T-helper 22 cell (primary cell): ENCODE measurements around the gene GJD2.

Source experiments
- DNase-seq: peaks from one replicate; pipeline ENCODE4 v3.0.0-alpha.2; 2020; ENCODE audit warnings: low read depth

The GJD2 gene

GRCh38 chr15:34773013-34773412 is 18.2 kb upstream of the GJD2 start:
- DNase-seq, result no peak

- no peak for DNase-seq
Measured at GRCh38 chr15:34772312-34772711, 17.5 kb upstream of the GJD2 start.

- no peak for DNase-seq
Measured at GRCh38 chr15:34769711-34770110, 14.9 kb upstream of the GJD2 start.

- DNase-seq, result no peak
Measured at GRCh38 chr15:34768530-34768929, 13.7 kb upstream of the GJD2 start.

- no peak for DNase-seq
Measured at GRCh38 chr15:34765741-34766140, 10.9 kb upstream of the GJD2 start.

- no peak for DNase-seq
Measured at GRCh38 chr15:34760909-34761308, 6.1 kb upstream of the GJD2 start.

GRCh38 chr15:34759992-34760391 is 5.2 kb upstream of the GJD2 start:
- DNase-seq, result no peak

- DNase-seq, result no peak
Measured at GRCh38 chr15:34759347-34759746, 4.5 kb upstream of the GJD2 start.

- DNase-seq, result no peak
Measured at GRCh38 chr15:34757262-34757661, 2.5 kb upstream of the GJD2 start.

- DNase-seq, result no peak
Measured at GRCh38 chr15:34755419-34755773, 598 bp upstream of the GJD2 start.

GRCh38 chr15:34754171-34754601 is 612 bp downstream of the GJD2 start:
- no peak for DNase-seq

GRCh38 chr15:34753236-34753894 is 1.4 kb downstream of the GJD2 start:
- no peak for DNase-seq

- DNase-seq, result no peak
Measured at GRCh38 chr15:34749691-34750090, 5.1 kb downstream of the GJD2 start.

GRCh38 chr15:34739346-34739745 is 15.5 kb downstream of the GJD2 start:
- no peak for DNase-seq

- no peak for DNase-seq
Measured at GRCh38 chr15:34738002-34738401, 16.8 kb downstream of the GJD2 start.

GRCh38 chr15:34737477-34737876 is 17.3 kb downstream of the GJD2 start:
- DNase-seq, result no peak

- no peak for DNase-seq
Measured at GRCh38 chr15:34734303-34734702, 20.5 kb downstream of the GJD2 start.

- no peak for DNase-seq
Measured at GRCh38 chr15:34733621-34734020, 21.2 kb downstream of the GJD2 start.

- no peak for DNase-seq
Measured at GRCh38 chr15:34732430-34732829, 22.4 kb downstream of the GJD2 start.

- no peak for DNase-seq
Measured at GRCh38 chr15:34730701-34731100, 24.1 kb downstream of the GJD2 start.

GRCh38 chr15:34729886-34730285 is 24.9 kb downstream of the GJD2 start:
- DNase-seq, result no peak

- no peak for DNase-seq
Measured at GRCh38 chr15:34729056-34729455, 25.7 kb downstream of the GJD2 start.

- no peak for DNase-seq
Measured at GRCh38 chr15:34726406-34727100, 28.2 kb downstream of the GJD2 start.

- DNase-seq, result no peak
Measured at GRCh38 chr15:34725556-34725955, 29.2 kb downstream of the GJD2 start.
